Activated naive CD8-positive, alpha-beta T cell treated with anti-CD3 and anti-CD28 coated beads, Interleukin-2, amount 10 ng/mL, durations not matched to agents 7 days and 5 days (primary cell): ENCODE results near the gene ALG1L2. TPM values are rescaled to one million over a fixed set of nuclear protein-coding genes. Genes with fewer than 3 reads are reported as not detected.
"Not testable (repeated sequence)": the region's sequence is repeated elsewhere in the genome, so short reads cannot be mapped to it uniquely, and the experiment has no call there.

ENCODE experiments used
- ATAC-seq: fragments of 150-1000 bp; cut with Tn5 transposase; one replicate; pipeline ENCODE4 v1.10.0; 2021; ENCODE audit warnings: low read depth, moderate library complexity
- POLR2A ChIA-PET: fragments of 350-600 bp; sonication (Branson Sonifier 250); formaldehyde crosslinking; loops from one replicate; lab custom pipeline; 2021; ENCODE audit warnings: antibody characterized with exemption; lab: Charles Lee
- DNase-seq: peaks from one replicate; pipeline ENCODE4 v3.0.0; 2021
- H3K27ac Mint-ChIP-seq: one replicate; pipeline ENCODE4 v1.8.0; 2022; ENCODE audit warnings: mild to moderate bottlenecking, mixed read lengths
- H3K27me3 Mint-ChIP-seq: one replicate; pipeline ENCODE4 v1.8.0; 2022; ENCODE audit warnings: mild to moderate bottlenecking, moderate library complexity, mixed read lengths
- H3K36me3 Mint-ChIP-seq: one replicate; pipeline ENCODE4 v1.8.0; 2021; ENCODE audit warnings: mild to moderate bottlenecking, mixed read lengths
- H3K4me1 Mint-ChIP-seq: one replicate; pipeline ENCODE4 v1.8.0; 2021; ENCODE audit warnings: mixed read lengths
- H3K4me3 Mint-ChIP-seq: one replicate; pipeline ENCODE4 v1.8.0; 2022; ENCODE audit warnings: mild to moderate bottlenecking, moderate library complexity, mixed read lengths
- H3K9me3 Mint-ChIP-seq: one replicate; pipeline ENCODE4 v1.8.0; 2021; ENCODE audit warnings: mixed read lengths
- total RNA-seq, 2 experiments: library from RNA; stranded (reverse); gene quantifications; one replicate each; pipeline ENCODE4 v1.2.3, GENCODE V29; 2021

The ALG1L2 gene
- total RNA-seq, 2 experiments from 2014 or later = 1.8 to 2.7 TPM

- H3K27ac Mint-ChIP-seq, H3K4me3 Mint-ChIP-seq, H3K27me3 Mint-ChIP-seq, POLR2A ChIA-PET, ATAC-seq, H3K36me3 Mint-ChIP-seq, H3K9me3 Mint-ChIP-seq, H3K4me1 Mint-ChIP-seq, DNase-seq: not testable (repeated sequence)
Observed at GRCh38 chr3:130120291-130120690, 38.7 kb downstream of the ALG1L2 start.

GRCh38 chr3:130122891-130123775 is 41.5 kb downstream of the ALG1L2 start:
- H3K27me3 Mint-ChIP-seq, H3K27ac Mint-ChIP-seq, DNase-seq, H3K36me3 Mint-ChIP-seq, ATAC-seq, H3K4me3 Mint-ChIP-seq, POLR2A ChIA-PET, H3K9me3 Mint-ChIP-seq, H3K4me1 Mint-ChIP-seq: not testable (repeated sequence)

DNA sequence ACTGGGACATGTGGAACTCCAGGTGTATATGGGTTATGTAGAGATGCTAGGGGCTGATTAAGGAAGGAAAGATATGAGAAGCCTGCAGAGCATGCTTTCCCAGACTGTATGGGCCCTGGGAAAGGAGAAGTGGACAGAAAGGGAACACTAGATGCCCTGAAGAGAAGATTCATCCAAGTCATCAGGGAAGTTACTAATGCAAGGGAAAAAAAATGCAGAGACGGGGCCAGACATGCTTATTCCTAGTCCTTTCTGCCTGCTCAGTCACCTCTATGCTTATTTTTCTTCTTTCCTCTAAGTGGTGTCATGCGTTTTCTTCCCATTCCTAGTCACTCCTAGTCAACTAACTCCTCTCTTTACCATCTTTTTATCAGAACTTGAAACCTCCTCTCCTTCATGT is 43.8 kb downstream of the ALG1L2 start:
- H3K4me3 Mint-ChIP-seq, H3K4me1 Mint-ChIP-seq, DNase-seq, H3K27ac Mint-ChIP-seq, H3K9me3 Mint-ChIP-seq, H3K27me3 Mint-ChIP-seq, H3K36me3 Mint-ChIP-seq, ATAC-seq, POLR2A ChIA-PET: not testable (repeated sequence)

GRCh38 chr3:130136337-130136736 is 54.7 kb downstream of the ALG1L2 start:
- H3K9me3 Mint-ChIP-seq, H3K4me1 Mint-ChIP-seq, POLR2A ChIA-PET, H3K27me3 Mint-ChIP-seq, DNase-seq, ATAC-seq, H3K27ac Mint-ChIP-seq, H3K4me3 Mint-ChIP-seq, H3K36me3 Mint-ChIP-seq: not testable (repeated sequence)

GRCh38 chr3:130137685-130138084 is 56.1 kb downstream of the ALG1L2 start:
- H3K4me3 Mint-ChIP-seq, DNase-seq, H3K4me1 Mint-ChIP-seq, H3K27ac Mint-ChIP-seq, H3K9me3 Mint-ChIP-seq, H3K27me3 Mint-ChIP-seq, ATAC-seq, POLR2A ChIA-PET, H3K36me3 Mint-ChIP-seq: not testable (repeated sequence)

DNA sequence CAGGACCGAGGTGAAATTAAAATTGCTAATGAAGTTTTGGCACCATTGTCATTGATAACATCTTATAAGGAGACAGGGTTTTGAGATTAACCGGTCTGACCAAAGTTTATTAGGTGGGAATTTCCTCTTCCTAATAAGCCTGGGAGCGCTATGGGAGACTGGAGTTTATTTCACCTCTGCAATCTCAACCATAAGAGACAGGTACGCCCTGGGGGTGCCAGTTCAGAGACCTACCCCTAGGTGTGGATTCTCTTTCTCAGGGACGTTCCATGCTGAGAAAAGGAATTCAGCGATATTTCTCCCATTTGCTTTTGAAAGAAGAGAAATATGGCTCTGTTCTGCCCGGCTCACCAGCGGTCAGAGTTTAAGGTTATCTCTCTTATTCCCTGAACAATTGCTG is 57.4 kb downstream of the ALG1L2 start:
- not testable (repeated sequence) for H3K27ac Mint-ChIP-seq, ATAC-seq

DNA sequence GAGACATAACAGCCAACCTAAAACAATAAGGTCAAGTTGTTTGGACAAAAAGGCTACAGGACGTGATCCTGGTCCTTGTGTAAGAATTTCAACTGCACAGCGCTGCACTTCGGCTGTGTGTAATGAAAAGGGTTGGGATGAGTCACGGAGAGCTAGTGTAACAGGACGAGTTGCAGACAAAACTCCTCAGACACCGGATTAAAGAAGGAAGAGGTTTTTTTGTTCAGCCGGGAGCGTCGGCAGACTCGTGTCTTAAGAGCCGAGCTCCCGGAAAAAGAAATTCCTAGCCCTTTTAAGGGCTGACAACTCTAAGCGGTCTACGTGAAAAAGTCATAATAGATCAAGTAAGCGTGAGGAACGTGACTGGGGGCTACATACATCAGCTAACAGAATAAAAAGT is 59.1 kb downstream of the ALG1L2 start:
- H3K4me1 Mint-ChIP-seq, ATAC-seq, H3K27ac Mint-ChIP-seq, POLR2A ChIA-PET, H3K27me3 Mint-ChIP-seq, H3K36me3 Mint-ChIP-seq, H3K9me3 Mint-ChIP-seq, H3K4me3 Mint-ChIP-seq, DNase-seq: not testable (repeated sequence)

More for the DNA sequence above, 57.4 kb downstream of the ALG1L2 start:
- H3K27me3 Mint-ChIP-seq, H3K9me3 Mint-ChIP-seq, H3K36me3 Mint-ChIP-seq, H3K4me1 Mint-ChIP-seq, POLR2A ChIA-PET, H3K4me3 Mint-ChIP-seq, DNase-seq: not testable (repeated sequence)

- H3K27ac Mint-ChIP-seq, H3K36me3 Mint-ChIP-seq, POLR2A ChIA-PET, H3K27me3 Mint-ChIP-seq, H3K4me3 Mint-ChIP-seq, H3K4me1 Mint-ChIP-seq, ATAC-seq, H3K9me3 Mint-ChIP-seq, DNase-seq: not testable (repeated sequence)
Observed at GRCh38 chr3:130143648-130144327, 62.2 kb downstream of the ALG1L2 start.

DNA sequence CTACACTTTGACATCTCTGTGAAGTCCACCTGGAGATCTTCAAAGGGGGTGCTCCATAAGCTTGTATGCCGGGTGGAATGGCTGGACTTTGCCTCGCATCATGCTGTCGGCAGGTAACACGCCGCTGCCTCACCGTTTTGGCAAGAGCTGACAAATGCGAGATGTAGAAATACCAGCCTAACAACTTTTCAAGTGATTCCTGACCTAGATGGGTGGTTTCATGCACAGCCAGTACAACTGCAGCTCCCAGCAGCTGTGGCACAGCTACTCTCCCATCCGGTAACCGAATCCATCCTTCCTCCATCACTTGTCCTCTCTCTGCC is 62.7 kb downstream of the ALG1L2 start:
- not testable (repeated sequence) for H3K27me3 Mint-ChIP-seq, H3K9me3 Mint-ChIP-seq

GRCh38 chr3:130145456-130145855 is 63.8 kb downstream of the ALG1L2 start:
- H3K36me3 Mint-ChIP-seq, H3K4me1 Mint-ChIP-seq, H3K27me3 Mint-ChIP-seq, DNase-seq, H3K9me3 Mint-ChIP-seq, H3K4me3 Mint-ChIP-seq, ATAC-seq, H3K27ac Mint-ChIP-seq, POLR2A ChIA-PET: not testable (repeated sequence)

More for the DNA sequence above, 62.7 kb downstream of the ALG1L2 start:
- DNase-seq, ATAC-seq, H3K27ac Mint-ChIP-seq, H3K4me1 Mint-ChIP-seq, H3K4me3 Mint-ChIP-seq, POLR2A ChIA-PET, H3K36me3 Mint-ChIP-seq: not testable (repeated sequence)

- POLR2A ChIA-PET, H3K4me3 Mint-ChIP-seq, H3K9me3 Mint-ChIP-seq, H3K27me3 Mint-ChIP-seq, DNase-seq, H3K36me3 Mint-ChIP-seq, H3K4me1 Mint-ChIP-seq, ATAC-seq, H3K27ac Mint-ChIP-seq: not testable (repeated sequence)
Observed at GRCh38 chr3:130146465-130146864, 64.8 kb downstream of the ALG1L2 start.
